Type B pancreatic cell (in vitro differentiated cells): Measurements from ENCODE around the gene NRK. TPM values are rescaled to one million over a fixed set of nuclear protein-coding genes. Genes with fewer than 3 reads are reported as not detected.
"Not testable (repeated sequence)": the region's sequence is repeated elsewhere in the genome, so short reads cannot be mapped to it uniquely, and the experiment has no call there.

Experiments
- DNase-seq: peaks from one replicate; pipeline ENCODE4 v3.0.0; 2021; ENCODE audit warnings: mixed read lengths; ENCODE audit not compliant: unreplicated experiment; ENCODE audit errors: extremely low spot score
- H3K27ac Mint-ChIP-seq: 2 replicates; pipeline ENCODE4 v1.8.0; 2021; ENCODE audit warnings: mild to moderate bottlenecking, mixed read lengths
- H3K27me3 Mint-ChIP-seq: 2 replicates; pipeline ENCODE4 v1.8.0; 2021; ENCODE audit warnings: mixed read lengths
- H3K36me3 Mint-ChIP-seq: 2 replicates; pipeline ENCODE4 v1.8.0; 2021; ENCODE audit warnings: mixed read lengths
- H3K4me1 Mint-ChIP-seq: one replicate; pipeline ENCODE4 v1.8.0; 2021; ENCODE audit warnings: mixed read lengths; ENCODE audit not compliant: unreplicated experiment
- H3K4me3 Mint-ChIP-seq: 2 replicates; pipeline ENCODE4 v1.8.0; 2021; ENCODE audit warnings: mild to moderate bottlenecking, mixed read lengths
- H3K9me3 Mint-ChIP-seq: 2 replicates; pipeline ENCODE4 v1.8.0; 2021; ENCODE audit warnings: mixed read lengths
- total RNA-seq: library from RNA; stranded (reverse); gene quantifications from 2 replicates; pipeline ENCODE4 v1.2.1, GENCODE V29; 2021; ENCODE audit warnings: low replicate concordance
- TF ChIP-seq, protein P1 (sequence below): fragments of 200-600 bp; sonication (generic); conservative IDR thresholded peaks from 2 replicates; pipeline ENCODE4 v1.5.0; 2021; ENCODE audit warnings: antibody characterized with exemption, mild to moderate bottlenecking

Gene NRK
- total RNA-seq, 1 donor from 2014 or later: 19.7 TPM

GRCh38 chrX:105999294-105999693 lies 177.0 kb downstream of the NRK start:
- Mint-ChIP-seq H3K27ac (no peak overlapping the region), H3K27me3 (no peaks in the 10 kb centered on the region), H3K36me3 (no peaks in the 10 kb centered on the region), H3K4me1 (no peaks in the 10 kb centered on the region), H3K4me3 (no peak overlapping the region), H3K9me3 (no peaks in the 10 kb centered on the region)
- DNase-seq: no peak
- TF ChIP-seq, protein P1, sequence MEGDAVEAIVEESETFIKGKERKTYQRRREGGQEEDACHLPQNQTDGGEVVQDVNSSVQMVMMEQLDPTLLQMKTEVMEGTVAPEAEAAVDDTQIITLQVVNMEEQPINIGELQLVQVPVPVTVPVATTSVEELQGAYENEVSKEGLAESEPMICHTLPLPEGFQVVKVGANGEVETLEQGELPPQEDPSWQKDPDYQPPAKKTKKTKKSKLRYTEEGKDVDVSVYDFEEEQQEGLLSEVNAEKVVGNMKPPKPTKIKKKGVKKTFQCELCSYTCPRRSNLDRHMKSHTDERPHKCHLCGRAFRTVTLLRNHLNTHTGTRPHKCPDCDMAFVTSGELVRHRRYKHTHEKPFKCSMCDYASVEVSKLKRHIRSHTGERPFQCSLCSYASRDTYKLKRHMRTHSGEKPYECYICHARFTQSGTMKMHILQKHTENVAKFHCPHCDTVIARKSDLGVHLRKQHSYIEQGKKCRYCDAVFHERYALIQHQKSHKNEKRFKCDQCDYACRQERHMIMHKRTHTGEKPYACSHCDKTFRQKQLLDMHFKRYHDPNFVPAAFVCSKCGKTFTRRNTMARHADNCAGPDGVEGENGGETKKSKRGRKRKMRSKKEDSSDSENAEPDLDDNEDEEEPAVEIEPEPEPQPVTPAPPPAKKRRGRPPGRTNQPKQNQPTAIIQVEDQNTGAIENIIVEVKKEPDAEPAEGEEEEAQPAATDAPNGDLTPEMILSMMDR: no peak

DNA sequence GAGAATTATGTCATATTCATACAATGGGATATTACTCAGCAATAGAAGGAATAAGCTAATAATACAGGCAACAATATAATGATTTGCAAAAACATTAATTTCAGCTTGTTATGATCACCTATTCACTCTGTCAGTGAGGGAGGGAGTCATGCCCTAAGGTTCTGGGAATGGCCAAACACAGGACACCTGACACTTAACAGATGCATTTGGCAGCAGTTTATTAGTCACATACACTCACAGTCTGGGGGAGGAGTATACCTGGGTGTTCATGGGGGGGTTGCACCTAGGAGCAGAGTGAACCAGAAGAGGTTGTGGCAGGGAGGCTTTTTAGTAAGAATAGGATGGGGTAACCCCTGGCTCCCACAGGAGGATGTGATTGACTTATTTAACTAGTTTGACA lies 177.9 kb downstream of the NRK start:
- Mint-ChIP-seq H3K9me3 (no peaks in the 10 kb centered on the region), H3K4me1 (no peaks in the 10 kb centered on the region), H3K36me3 (no peaks in the 10 kb centered on the region), H3K27ac (no peak overlapping the region), H3K27me3 (no peaks in the 10 kb centered on the region), H3K4me3 (no peak overlapping the region)
- DNase-seq: no peak
- TF ChIP-seq, protein P1: no peak

DNA sequence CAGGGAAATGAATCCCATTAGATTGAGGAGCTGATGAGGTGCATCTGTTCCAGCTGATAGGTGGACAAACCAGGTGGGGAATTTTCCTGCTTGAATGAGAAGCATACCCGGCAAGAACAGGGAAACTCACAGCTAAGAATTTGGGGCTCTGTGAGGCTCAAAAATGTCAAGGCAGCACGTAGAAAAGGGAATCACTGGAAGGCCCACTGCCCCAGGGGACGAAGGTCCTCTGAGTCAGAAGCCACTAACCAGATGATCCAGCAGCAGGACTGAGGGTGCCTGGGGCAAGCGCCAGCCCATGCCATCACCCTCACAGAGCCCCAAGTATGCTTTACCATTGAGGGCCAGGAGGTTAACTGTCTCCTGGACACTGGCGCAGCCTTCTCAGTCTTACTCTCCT lies 178.3 kb downstream of the NRK start:
- not testable (repeated sequence) for H3K4me3 Mint-ChIP-seq, H3K27ac Mint-ChIP-seq, H3K9me3 Mint-ChIP-seq, H3K36me3 Mint-ChIP-seq, H3K27me3 Mint-ChIP-seq, DNase-seq, H3K4me1 Mint-ChIP-seq

DNA sequence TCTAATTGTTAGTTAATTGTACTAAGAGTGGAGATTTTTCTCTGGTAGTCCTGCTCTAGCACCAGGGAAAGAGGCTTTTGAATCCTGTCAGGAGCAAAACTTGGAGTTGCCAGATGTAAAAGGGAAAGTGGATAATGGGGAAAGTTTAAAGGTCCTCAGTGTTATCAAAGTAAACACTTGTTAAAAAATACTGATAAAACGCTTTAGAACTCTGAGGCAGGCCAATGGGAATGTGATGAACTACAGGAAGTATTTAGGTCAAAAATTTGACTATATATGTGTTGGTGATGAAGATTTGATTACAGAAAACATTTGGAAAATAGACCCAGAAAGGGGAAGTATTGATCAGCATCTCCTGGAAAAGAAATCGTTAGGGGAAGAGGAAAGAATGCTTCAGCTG lies 183.3 kb downstream of the NRK start:
- TF ChIP-seq, protein P1: no peak
- H3K36me3 Mint-ChIP-seq: no peaks in the 10 kb centered on the region

GRCh38 chrX:106007815-106008214 lies 185.5 kb downstream of the NRK start:
- Mint-ChIP-seq H3K36me3 (no peaks in the 10 kb centered on the region), H3K27me3 (no peaks in the 10 kb centered on the region), H3K27ac (no peak overlapping the region), H3K4me3 (no peak overlapping the region), H3K4me1 (no peaks in the 10 kb centered on the region), H3K9me3 (no peaks in the 10 kb centered on the region)
- TF ChIP-seq, protein P1: no peak
- no peak for DNase-seq

More for the DNA sequence above, 183.3 kb downstream of the NRK start:
- Mint-ChIP-seq H3K4me3 (no peak overlapping the region), H3K27me3 (no peaks in the 10 kb centered on the region), H3K27ac (no peak overlapping the region), H3K9me3 (no peaks in the 10 kb centered on the region), H3K4me1 (no peaks in the 10 kb centered on the region)
- no peak for DNase-seq

Other genes starting within 250 kb of the NRK start
- not detected in 2 replicates for gene SERPINA7, start 216.2 kb downstream of the NRK start, total RNA-seq